GM12878 (cell line): ENCODE data around the gene MEGF6. TPM values are rescaled to one million over a fixed set of nuclear protein-coding genes. Genes with fewer than 3 reads are reported as not detected.

ENCODE experiments used
- ATAC-seq: fragments of 200-7000 bp; cut with Tn5 transposase; 3 replicates; pipeline ENCODE4 v1.9.1; 2020; ENCODE audit warnings: mild to moderate bottlenecking, moderate library complexity
- BruUV-seq: library from RNA; stranded (reverse); fragments of 400-500 nt; replicated peaks from 2 replicates; lab custom pipeline; 2021; lab: Mats Ljungman, UMichigan
- CTCF ChIA-PET: fragments of 300-600 bp; sonication (Branson Sonifier 250); formaldehyde crosslinking; extraction: SDS; loops from one replicate; lab custom pipeline; 2021; ENCODE audit warnings: inconsistent platforms; lab: Yijun Ruan, JAX
- POLR2A ChIA-PET: fragments of 350-600 bp; formaldehyde crosslinking; extraction: SDS; loops from one replicate; lab custom pipeline; 2021; ENCODE audit warnings: inconsistent platforms; lab: Charles Lee
- RAD21 ChIA-PET: fragments of 300-600 bp; sonication (Branson Sonifier 250); formaldehyde crosslinking; loops from one replicate; lab custom pipeline; 2023; ENCODE audit warnings: antibody characterized with exemption; ENCODE audit not compliant: unreplicated experiment; lab: Charles Lee
- SMC1A ChIA-PET: fragments of 300-600 bp; sonication (Branson Sonifier 250); formaldehyde crosslinking; loops from one replicate; lab custom pipeline; 2023; ENCODE audit not compliant: unreplicated experiment, uncharacterized antibody; lab: Charles Lee
- DNase-seq: peaks from one replicate; pipeline ENCODE4 v3.0.0-alpha.2; 2011; ENCODE audit warnings: low read depth, low spot score
- FAIRE-seq: peaks from 3 replicates; lab custom pipeline; 2011; peaks lifted over from hg19 to GRCh38; lab: Jason Lieb, UNC
- H2AFZ ChIP-seq: 2 replicates; pipeline ENCODE4 v1.6.0; 2011; ENCODE audit warnings: low read depth, low read length, control low read depth; ENCODE audit not compliant: control insufficient read depth
- H3K27ac ChIP-seq: 2 replicates; pipeline ENCODE4 v1.5.1; 2011; ENCODE audit warnings: control low read depth; ENCODE audit not compliant: control insufficient read depth, insufficient read depth
- H3K27me3 ChIP-seq, 2 experiments: replicated peaks in 1 of 2; 2 replicates each; pipeline versions ENCODE4 v1.6.0 to v1.6.1; 2011; ENCODE audit warnings: low read length in 1 of 2; ENCODE audit not compliant: control insufficient read depth in 2 of 2, insufficient read depth in 2 of 2
- H3K36me3 ChIP-seq, 2 experiments: 2 replicates each; pipeline ENCODE4 v1.5.1; 2011; ENCODE audit warnings: low read length in 1 of 2; ENCODE audit not compliant: control insufficient read depth in 2 of 2, insufficient read depth in 2 of 2
- H3K4me1 ChIP-seq: 2 replicates; pipeline ENCODE4 v1.6.1; 2011; ENCODE audit warnings: mild to moderate bottlenecking, low read length, moderate library complexity, mixed read lengths; ENCODE audit not compliant: control insufficient read depth, insufficient read depth
- H3K4me2 ChIP-seq: 2 replicates; pipeline ENCODE4 v1.6.0; 2011; ENCODE audit warnings: control low read depth; ENCODE audit not compliant: control insufficient read depth, insufficient read depth
- H3K4me3 ChIP-seq: fragments of 200-600 bp; sonication (generic); 2 replicates; pipeline ENCODE4 v1.5.1; 2016
- H3K79me2 ChIP-seq: 2 replicates; pipeline ENCODE4 v1.6.0; 2011; ENCODE audit warnings: low read length; ENCODE audit not compliant: control insufficient read depth, insufficient read depth
- H3K9ac ChIP-seq: 2 replicates; pipeline ENCODE4 v1.8.0; 2011; ENCODE audit warnings: low read length, control low read depth, mixed read lengths; ENCODE audit not compliant: control insufficient read depth, insufficient read depth
- H3K9me3 ChIP-seq: replicated peaks from 3 replicates; pipeline ENCODE4 v1.5.1; 2011; ENCODE audit warnings: mild to moderate bottlenecking, low read length; ENCODE audit not compliant: control insufficient read depth, insufficient read depth
- H4K20me1 ChIP-seq: 2 replicates; pipeline ENCODE4 v1.6.0; 2011; ENCODE audit not compliant: control insufficient read depth, insufficient read depth
- ASH2L ChIP-seq: fragments of 300-600, 200-600 bp; sonication (generic); IDR thresholded peaks from 2 replicates; pipeline ENCODE4 v1.6.1; 2017; ENCODE audit warnings: low read depth, mild to moderate bottlenecking, borderline replicate concordance
- ATF7 ChIP-seq: fragments of 450-650 bp; IDR thresholded peaks from 2 replicates; pipeline ENCODE4 v1.6.1; 2016; ENCODE audit warnings: low read depth, mild to moderate bottlenecking
- BHLHE40 ChIP-seq, 2 experiments: fragments of 450-650 bp in 1 of 2; IDR thresholded peaks; 2 replicates each; pipeline ENCODE4 v1.6.1; 2011 to 2017; ENCODE audit warnings: low read depth in 2 of 2, borderline replicate concordance in 1 of 2, improper control_type of control experiment in 1 of 2, low read length in 1 of 2, mild to moderate bottlenecking in 1 of 2
- CBFB ChIP-seq: IDR thresholded peaks from 2 replicates; pipeline ENCODE4 v1.6.1; 2016; ENCODE audit warnings: antibody characterized with exemption, low read depth
- CEBPZ ChIP-seq: fragments of 150-350 bp; IDR thresholded peaks from 2 replicates; pipeline ENCODE4 v1.6.1; 2016; ENCODE audit warnings: low read depth, low read length
- E4F1 ChIP-seq: fragments of 450-650 bp; IDR thresholded peaks from 2 replicates; pipeline ENCODE4 v1.6.1; 2018; ENCODE audit warnings: borderline replicate concordance, mild to moderate bottlenecking; ENCODE audit not compliant: partially characterized antibody
- EED ChIP-seq: sonication (generic); IDR thresholded peaks from 2 replicates; pipeline ENCODE4 v1.6.1; 2016; ENCODE audit warnings: antibody characterized with exemption, low read depth
- HCFC1 ChIP-seq: fragments of 150-350 bp; IDR thresholded peaks from 2 replicates; pipeline ENCODE4 v1.6.1; 2014; ENCODE audit warnings: low read length
- IKZF2 ChIP-seq, 2 experiments: fragments of 450-650 bp; IDR thresholded peaks; 2 replicates each; pipeline ENCODE4 v1.6.1; 2017; ENCODE audit warnings: mild to moderate bottlenecking in 2 of 2, moderate library complexity in 2 of 2
- MYC ChIP-seq: IDR thresholded peaks from 2 replicates; pipeline ENCODE4 v1.6.1; 2011; ENCODE audit warnings: mild to moderate bottlenecking, low read length, moderate library complexity, inconsistent platforms; ENCODE audit not compliant: insufficient read depth, insufficient replicate concordance, insufficient read length, severe bottlenecking
- NRF1 ChIP-seq: conservative IDR thresholded peaks from 2 replicates; pipeline ENCODE4 v1.6.1; 2011; ENCODE audit warnings: mild to moderate bottlenecking, low read depth, low read length, improper control_type of control experiment
- POLR2AphosphoS5 ChIP-seq: IDR thresholded peaks from 2 replicates; pipeline ENCODE4 v1.6.1; 2011; ENCODE audit warnings: mild to moderate bottlenecking, low read length, inconsistent platforms
- RCOR1 ChIP-seq: conservative IDR thresholded peaks from 2 replicates; pipeline ENCODE4 v1.6.1; 2012; ENCODE audit warnings: low read depth, low read length, improper control_type of control experiment
- RELA ChIP-seq: fragments of 450-650 bp; IDR thresholded peaks from 2 replicates; pipeline ENCODE4 v1.8.0; 2014; ENCODE audit warnings: borderline replicate concordance; ENCODE audit not compliant: partially characterized antibody
- SRF ChIP-seq, 2 experiments: IDR thresholded peaks; 2 replicates each; pipeline ENCODE4 v1.6.1; 2011; ENCODE audit warnings: low read depth in 2 of 2, low read length in 2 of 2, mild to moderate bottlenecking in 1 of 2, moderate library complexity in 1 of 2
- SUZ12 ChIP-seq: fragments of 200-600 bp; sonication (generic); IDR thresholded peaks from one replicate; pipeline ENCODE4 v1.6.1; 2018; ENCODE audit warnings: antibody characterized with exemption, mild to moderate bottlenecking; ENCODE audit not compliant: unreplicated experiment
- TCF3 ChIP-seq: IDR thresholded peaks from 2 replicates; pipeline ENCODE4 v1.6.1; 2012; ENCODE audit warnings: low read depth, mild to moderate bottlenecking, low read length, borderline replicate concordance; ENCODE audit not compliant: insufficient read depth
- ZZZ3 ChIP-seq: IDR thresholded peaks from 2 replicates; pipeline ENCODE4 v1.6.1; 2011; ENCODE audit warnings: low read depth; ENCODE audit not compliant: control insufficient read depth, insufficient read length
- WGBS: methylation state at CpG from one replicate; pipeline ENCODE4 v1.1.6; 2016; ENCODE audit warnings: low lambda C conversion rate; ENCODE audit not compliant: insufficient replicate concordance, insufficient coverage; ENCODE audit errors: missing lambda C conversion rate; 5-methylcytosine and 5-hydroxymethylcytosine counted together
- in situ Hi-C: fragments of 300-500 bp; cut with MboI; formaldehyde crosslinking; loops from 9 replicates; pipeline ENCODE4 v1.14.3; 2018; ENCODE audit warnings: mixed read lengths
- intact Hi-C: fragments of 100-400 bp; cut with micrococcal nuclease; formaldehyde crosslinking; loops from one replicate; pipeline ENCODE4 v1.14.2; 2022; ENCODE audit not compliant: unreplicated experiment
- polyA plus RNA-seq, 11 experiments: library from polyadenylated mRNA; depleted of rRNA in 4 of 11; unstranded in 6 of 11; stranded (reverse) in 5 of 11; fragments of >200 nt; fragmentation: Nextera tagmentation in 4 of 11; fragmentation: Illumina TruSeq in 1 of 11; extraction: Ambion mirVana in 4 of 11; extraction: Trizol in 1 of 11; gene quantifications; 1 replicate in 1 of 11; 2 replicates in 10 of 11; pipeline versions ENCODE4 v1.2.1 to v1.2.3, GENCODE V29; 2011 to 2016; ENCODE audit warnings: inconsistent platforms in 2 of 11, missing spikeins in 2 of 11, low read depth in 1 of 11
- total RNA-seq, 4 experiments: library from RNA; depleted of rRNA in 3 of 4; stranded (reverse); fragments of >200 nt in 3 of 4; fragmentation: Illumina TruSeq in 1 of 4; extraction: Trizol in 1 of 4; gene quantifications; 2 replicates each; pipeline versions ENCODE4 v1.2.1 to v1.2.3, GENCODE V29; 2013 to 2021

MEGF6 gene
- total and polyA plus RNA-seq, 10 of the 15 experiments (the other 5 are each of a cell fraction or from before 2014, with no cell fraction given): 0.03 to 0.41 TPM; not detected in 8

GRCh38 chr1:3544040-3544977 is 67.0 kb downstream of the MEGF6 start:
- Histone ChIP-seq H2AFZ (no peak overlapping the region), H3K36me3 (no peaks in the 10 kb centered on the region), H3K4me1 (no peaks in the 10 kb centered on the region), H3K27me3 (no peaks in the 10 kb centered on the region), H4K20me1 (no peaks in the 10 kb centered on the region), H3K4me2 (no peak overlapping the region), H3K9me3 (no peaks in the 10 kb centered on the region), H3K9ac (no peak overlapping the region), H3K79me2 (no peaks in the 10 kb centered on the region), H3K27ac (no peak overlapping the region), H3K4me3 (no peak overlapping the region)
- ChIA-PET RAD21 (no interaction called here), POLR2A (no interaction called here), CTCF (no interaction called here), SMC1A (no interaction called here)
- DNase-seq (no peak), FAIRE-seq (no peak), ATAC-seq (no peak)
- in situ Hi-C loops: no loop called here
- 50% methylated on average over 33 of the region's 33 CpGs for WGBS
- TF ChIP-seq ATF7: no peak
- TF ChIP-seq BHLHE40 (IDR thresholded peaks at IDR 0.05; ENCODE audit: borderline replicate concordance in 1 of 2, low read depth in 2 of 2, low read length in 1 of 2): no peak
- TF ChIP-seq SUZ12: no peak
- no peak for TF ChIP-seq RCOR1
- no peak for TF ChIP-seq E4F1
- TF ChIP-seq SRF (IDR thresholded peaks at IDR 0.05; ENCODE audit: low read depth in 2 of 2, low read length in 2 of 2): no peak
- no peak for TF ChIP-seq ZZZ3
- no peak for TF ChIP-seq CBFB
- no peak for TF ChIP-seq MYC
- TF ChIP-seq NRF1: no peak
- TF ChIP-seq CEBPZ: no peak
- TF ChIP-seq EED: no peak
- no peak for TF ChIP-seq IKZF2 (IDR thresholded peaks at IDR 0.05)
- TF ChIP-seq RELA: no peak
- TF ChIP-seq HCFC1: no peak
- no peak for TF ChIP-seq TCF3
- no peak for TF ChIP-seq ASH2L
- TF ChIP-seq POLR2AphosphoS5: no peak
- intact Hi-C loops: no loop called here
- BruUV-seq: no TSS peak
